ENCODE measurements around the gene CASR.

The CASR gene

GRCh38 chr3:122184591-122184929 is 1.1 kb downstream of the CASR start:
- no peaks in the 10 kb centered on the region for H3K27me3 ChIP-seq (ENCODE audit: insufficient read depth, poor library complexity, severe bottlenecking)
- H3K4me3 ChIP-seq (replicated peaks; ENCODE audit: insufficient read depth, low read length): no peak overlapping the region
- H3K27ac ChIP-seq (replicated peaks): no peak overlapping the region
- no peak for DNase-seq (ENCODE audit: low read depth in 1 of 2, low spot score in 1 of 2)
- TF ChIP-seq CTCF (IDR thresholded peaks at IDR 0.05; ENCODE audit: insufficient read depth, low read length) (no peak), POLR2AphosphoS5 (IDR thresholded peaks at IDR 0.05; ENCODE audit: low read depth) (no peak), SPI1 (IDR thresholded peaks at IDR 0.05; ENCODE audit: borderline replicate concordance, low read depth) (no peak), REST (IDR thresholded peaks at IDR 0.05; ENCODE audit: insufficient replicate concordance, low read depth) (no peak), GABPA (IDR thresholded peaks at IDR 0.05; ENCODE audit: low read depth) (no peak)

- no peaks in the 10 kb centered on the region for H3K27me3 ChIP-seq (ENCODE audit: insufficient read depth, poor library complexity, severe bottlenecking)
- H3K27ac ChIP-seq (replicated peaks): no peak overlapping the region
- no peak for DNase-seq (ENCODE audit: low read depth in 1 of 2, low spot score in 1 of 2)
- no peak overlapping the region for H3K4me3 ChIP-seq (replicated peaks; ENCODE audit: insufficient read depth, low read length)
- TF ChIP-seq GABPA (IDR thresholded peaks at IDR 0.05; ENCODE audit: low read depth): no peak
- TF ChIP-seq POLR2AphosphoS5 (IDR thresholded peaks at IDR 0.05; ENCODE audit: low read depth): no peak
- TF ChIP-seq REST (IDR thresholded peaks at IDR 0.05; ENCODE audit: insufficient replicate concordance, low read depth): no peak
- TF ChIP-seq CTCF (IDR thresholded peaks at IDR 0.05; ENCODE audit: insufficient read depth, low read length): no peak
- TF ChIP-seq SPI1 (IDR thresholded peaks at IDR 0.05; ENCODE audit: borderline replicate concordance, low read depth): no peak
Measured at GRCh38 chr3:122186372-122186771, 2.9 kb downstream of the CASR start.

- TF ChIP-seq GABPA (IDR thresholded peaks at IDR 0.05; ENCODE audit: low read depth): no peak
- no peak for TF ChIP-seq REST (IDR thresholded peaks at IDR 0.05; ENCODE audit: insufficient replicate concordance, low read depth)
- no peak for TF ChIP-seq SPI1 (IDR thresholded peaks at IDR 0.05; ENCODE audit: borderline replicate concordance, low read depth)
- no peak for TF ChIP-seq CTCF (IDR thresholded peaks at IDR 0.05; ENCODE audit: insufficient read depth, low read length)
- no peak for TF ChIP-seq POLR2AphosphoS5 (IDR thresholded peaks at IDR 0.05; ENCODE audit: low read depth)
Measured at GRCh38 chr3:122188737-122189136, 5.3 kb downstream of the CASR start.

More at GRCh38 chr3:122188737-122189136, 5.3 kb downstream of the CASR start:
- Histone ChIP-seq H3K4me3 (replicated peaks; ENCODE audit: insufficient read depth, low read length) (no peak overlapping the region), H3K27me3 (ENCODE audit: insufficient read depth, poor library complexity, severe bottlenecking) (no peaks in the 10 kb centered on the region), H3K27ac (replicated peaks) (no peak overlapping the region)
- DNase-seq (ENCODE audit: low read depth in 1 of 2, low spot score in 1 of 2): no peak

Data from HL-60 (cell line).